ENCODE data around the gene RHBDD1. TPM values are rescaled to one million over a fixed set of nuclear protein-coding genes. Genes with fewer than 3 reads are reported as not detected.

RHBDD1 gene
- total RNA-seq, 1 donor from 2014 or later: 21.9 TPM

GRCh38 chr2:226794196-226794661, 41.6 kb upstream of the RHBDD1 start:
- H3K27ac Mint-ChIP-seq (ENCODE audit: unreplicated experiment): no peak overlapping the region
- H3K4me1 Mint-ChIP-seq (ENCODE audit: unreplicated experiment): peaks cover 9% of the 10 kb centered on the region
- no peak for TF ChIP-seq CTCF (IDR thresholded peaks at IDR 0.05; ENCODE audit: unreplicated experiment)

GRCh38 chr2:226794751-226795171, 41.1 kb upstream of the RHBDD1 start:
- no peaks in the 10 kb centered on the region for H3K9me3 Mint-ChIP-seq (ENCODE audit: unreplicated experiment)
- H3K4me3 Mint-ChIP-seq (ENCODE audit: unreplicated experiment): no peak overlapping the region
- no peak for DNase-seq (ENCODE audit: low spot score)
- no peaks in the 10 kb centered on the region for H3K36me3 Mint-ChIP-seq (ENCODE audit: low read depth, unreplicated experiment)
- peaks cover 7% of the 10 kb centered on the region for H3K27me3 Mint-ChIP-seq (ENCODE audit: unreplicated experiment)
- H3K27ac Mint-ChIP-seq (ENCODE audit: unreplicated experiment): no peak overlapping the region
- TF ChIP-seq CTCF (IDR thresholded peaks at IDR 0.05; ENCODE audit: unreplicated experiment): no peak
- H3K4me1 Mint-ChIP-seq (ENCODE audit: unreplicated experiment): peaks cover 6% of the 10 kb centered on the region

More at GRCh38 chr2:226794196-226794661, 41.6 kb upstream of the RHBDD1 start:
- Mint-ChIP-seq H3K27me3 (ENCODE audit: unreplicated experiment) (peaks cover 7% of the 10 kb centered on the region), H3K36me3 (ENCODE audit: low read depth, unreplicated experiment) (no peaks in the 10 kb centered on the region), H3K4me3 (ENCODE audit: unreplicated experiment) (no peak overlapping the region), H3K9me3 (ENCODE audit: unreplicated experiment) (no peaks in the 10 kb centered on the region)
- no peak for DNase-seq (ENCODE audit: low spot score)

DNA sequence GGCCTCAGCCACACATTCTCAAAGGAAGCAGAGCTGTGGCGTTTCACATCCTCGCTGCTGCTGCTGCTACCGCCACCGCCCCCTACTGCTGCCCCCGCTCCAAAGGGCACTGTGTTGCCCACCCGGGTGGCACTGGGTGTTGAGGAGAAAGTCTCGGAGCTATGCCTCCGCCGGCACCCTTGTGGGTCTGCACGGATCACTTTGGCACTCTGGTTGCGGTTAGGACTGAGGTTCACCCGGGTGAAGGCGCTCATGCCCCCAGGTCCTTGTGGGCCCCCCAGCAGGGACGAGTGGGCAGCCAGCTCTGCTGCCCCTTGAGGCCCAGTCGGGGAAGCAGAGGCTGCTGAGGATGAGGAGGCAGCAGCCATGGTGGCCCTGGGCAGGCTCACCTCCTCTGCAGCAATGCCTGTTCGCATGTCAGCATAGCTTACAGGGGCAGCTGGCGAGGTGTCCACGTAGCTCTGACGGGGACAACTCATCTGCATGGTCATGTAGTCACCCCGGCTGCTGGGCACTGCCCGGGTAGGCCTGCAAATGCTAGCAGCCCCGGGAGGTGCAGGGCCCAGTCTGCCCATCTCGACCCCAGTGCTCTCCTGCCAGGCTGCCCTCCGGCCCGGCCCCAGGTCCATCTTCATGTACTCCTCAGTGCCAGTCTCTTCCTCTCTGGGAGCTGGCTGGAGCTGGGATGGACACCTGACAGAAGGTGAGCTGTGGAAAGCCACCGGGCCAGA, 40.4 kb upstream of the RHBDD1 start:
- Mint-ChIP-seq H3K4me1 (ENCODE audit: unreplicated experiment) (peaks cover 9% of the 10 kb centered on the region), H3K27ac (ENCODE audit: unreplicated experiment) (no peak overlapping the region), H3K9me3 (ENCODE audit: unreplicated experiment) (no peaks in the 10 kb centered on the region), H3K36me3 (ENCODE audit: low read depth, unreplicated experiment) (no peaks in the 10 kb centered on the region), H3K27me3 (ENCODE audit: unreplicated experiment) (peaks cover 11% of the 10 kb centered on the region), H3K4me3 (ENCODE audit: unreplicated experiment) (no peak overlapping the region)
- no peak for DNase-seq (ENCODE audit: low spot score)
- TF ChIP-seq CTCF (IDR thresholded peaks at IDR 0.05; ENCODE audit: unreplicated experiment): no peak

GRCh38 chr2:226796012-226796839, 39.6 kb upstream of the RHBDD1 start:
- H3K4me1 Mint-ChIP-seq (ENCODE audit: unreplicated experiment): peaks cover 10% of the 10 kb centered on the region
- no peak for DNase-seq (ENCODE audit: low spot score)
- H3K27ac Mint-ChIP-seq (ENCODE audit: unreplicated experiment): no peak overlapping the region
- no peaks in the 10 kb centered on the region for H3K9me3 Mint-ChIP-seq (ENCODE audit: unreplicated experiment)
- TF ChIP-seq CTCF (IDR thresholded peaks at IDR 0.05; ENCODE audit: unreplicated experiment): no peak
- no peak overlapping the region for H3K4me3 Mint-ChIP-seq (ENCODE audit: unreplicated experiment)
- peaks cover 11% of the 10 kb centered on the region for H3K27me3 Mint-ChIP-seq (ENCODE audit: unreplicated experiment)
- no peaks in the 10 kb centered on the region for H3K36me3 Mint-ChIP-seq (ENCODE audit: low read depth, unreplicated experiment)
